Gastroesophageal sphincter (tissue), 4 donors: ENCODE data around the gene ASB16. TPM values are rescaled to one million over a fixed set of nuclear protein-coding genes. Genes with fewer than 3 reads are reported as not detected.

Source experiments
- ATAC-seq: fragments of 150-250 bp; one replicate; pipeline ENCODE4 v1.9.1; 2016; ENCODE audit warnings: mild to moderate bottlenecking, moderate library complexity
- H3K27ac ChIP-seq, 4 donors: fragments of 200-600 bp; sonication (generic) in 3 of 4; 1 replicate in 3 of 4; 2 replicates in 1 of 4; pipeline ENCODE4 v1.5.1; 2016 to 2019
- H3K27me3 ChIP-seq: fragments of 200-600 bp; sonication (generic); one replicate; pipeline ENCODE4 v1.5.1; 2019
- H3K36me3 ChIP-seq, 2 donors: fragments of 200-600 bp; sonication (generic); one replicate each; pipeline ENCODE4 v1.5.1; 2019; ENCODE audit warnings: control low read depth in 1 of 2
- H3K4me1 ChIP-seq, 3 donors: fragments of 200-600 bp; sonication (generic); 1 replicate in 2 of 3; 2 replicates in 1 of 3; pipeline ENCODE4 v1.5.1; 2016 to 2019; ENCODE audit warnings: control low read depth in 2 of 3
- H3K4me3 ChIP-seq, 2 donors: fragments of 200-600 bp; sonication (generic); one replicate each; pipeline ENCODE4 v1.5.1; 2019; ENCODE audit warnings: mild to moderate bottlenecking in 1 of 2, moderate library complexity in 1 of 2
- H3K9me3 ChIP-seq, 3 donors: fragments of 200-600 bp; sonication (generic); one replicate each; pipeline ENCODE4 v1.5.1; 2017 to 2019; ENCODE audit warnings: control low read depth in 2 of 3
- EP300 ChIP-seq: sonication (generic); formaldehyde crosslinking; IDR thresholded peaks from one replicate; pipeline ENCODE4 v1.6.1; 2017; ENCODE audit warnings: antibody characterized with exemption, mild to moderate bottlenecking
- POLR2A ChIP-seq, 2 donors: fragments of 450-650 bp; IDR thresholded peaks; one replicate each; pipeline ENCODE4 v1.6.1; 2017; ENCODE audit warnings: antibody characterized with exemption in 2 of 2, mild to moderate bottlenecking in 2 of 2, moderate library complexity in 1 of 2
- POLR2AphosphoS5 ChIP-seq: sonication (generic); formaldehyde crosslinking; IDR thresholded peaks from one replicate; pipeline ENCODE4 v1.6.1; 2017; ENCODE audit warnings: antibody characterized with exemption
- WGBS, 2 donors: methylation state at CpG; one replicate each; pipeline ENCODE4 v1.1.5; 2018; ENCODE audit warnings: low coverage in 1 of 2; 5-methylcytosine and 5-hydroxymethylcytosine counted together
- small RNA-seq, 4 donors: library from RNA; depleted of rRNA; stranded (forward); fragments of <200 nt; gene quantifications; one replicate each; pipeline ENCODE3, GENCODE V24; 2016
- total RNA-seq, 4 donors: library from RNA; depleted of rRNA; stranded (reverse); fragments of >200 nt; gene quantifications; one replicate each; pipeline ENCODE4 v1.1.0, GENCODE V29; 2016
- TF ChIP-seq, protein P1 (sequence below), 4 experiments: fragments of 200-600 bp in 2 of 4; fragments of 450-650 bp in 2 of 4; sonication (generic) in 1 of 4; IDR thresholded peaks; one replicate each; pipeline ENCODE4 v1.5.1; 2017 to 2019; ENCODE audit warnings: antibody characterized with exemption in 4 of 4, mild to moderate bottlenecking in 2 of 4, moderate library complexity in 2 of 4

The ASB16 gene
- total RNA-seq, 4 donors from 2014 or later, result 1.8 to 6.9 (median 3.9) TPM

DNA sequence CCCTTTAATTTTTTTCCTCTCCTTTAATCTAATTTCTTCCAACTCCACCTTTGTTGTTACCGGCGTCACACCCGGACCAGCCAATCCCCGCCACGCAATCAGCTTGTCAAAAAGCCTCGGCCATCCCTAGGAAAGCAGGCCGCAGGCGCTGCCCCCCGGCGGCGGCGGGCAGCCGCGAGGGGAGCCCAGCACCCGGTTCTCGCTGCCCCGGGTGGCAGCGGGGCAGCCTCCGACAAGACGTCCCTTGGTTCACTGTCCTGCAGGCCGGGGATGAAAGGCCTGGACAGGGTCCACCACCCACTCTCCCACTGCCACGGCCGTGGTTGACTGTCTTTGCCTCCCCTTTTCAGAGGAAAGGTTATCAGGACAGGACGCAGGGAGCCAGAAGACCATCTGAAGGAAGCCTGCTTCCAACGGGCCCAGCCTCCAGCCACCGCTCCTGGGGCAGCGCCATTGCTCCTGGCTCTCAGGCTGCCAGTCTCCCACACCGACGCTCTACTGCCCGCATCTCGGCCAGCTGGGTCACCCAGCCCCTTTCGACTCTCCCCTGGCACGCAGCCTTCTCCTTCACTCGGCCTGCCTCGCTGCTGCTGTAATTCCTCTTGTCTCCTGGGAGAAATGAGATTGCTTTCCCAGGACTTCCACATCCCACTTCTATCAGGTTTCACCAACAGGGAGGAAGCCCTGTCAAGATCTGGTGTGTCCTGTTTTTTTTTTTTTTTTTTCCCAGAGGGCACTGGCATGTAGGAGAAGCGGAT is 51.8 kb downstream of the ASB16 start:
- Histone ChIP-seq H3K27me3 (no peaks in the 10 kb centered on the region), H3K36me3 (peaks cover 0 to 2% of the 10 kb centered on the region in 2 donors), H3K4me3 (peak overlapping the region; percentile 48 to 64), H3K27ac (peak overlapping the region; percentile 79 to 100 (median 94)), H3K4me1 (peaks cover 7 to 41% (median 26%) of the 10 kb centered on the region in 3 donors), H3K9me3 (no peaks in the 10 kb centered on the region)
- TF ChIP-seq, protein P1, sequence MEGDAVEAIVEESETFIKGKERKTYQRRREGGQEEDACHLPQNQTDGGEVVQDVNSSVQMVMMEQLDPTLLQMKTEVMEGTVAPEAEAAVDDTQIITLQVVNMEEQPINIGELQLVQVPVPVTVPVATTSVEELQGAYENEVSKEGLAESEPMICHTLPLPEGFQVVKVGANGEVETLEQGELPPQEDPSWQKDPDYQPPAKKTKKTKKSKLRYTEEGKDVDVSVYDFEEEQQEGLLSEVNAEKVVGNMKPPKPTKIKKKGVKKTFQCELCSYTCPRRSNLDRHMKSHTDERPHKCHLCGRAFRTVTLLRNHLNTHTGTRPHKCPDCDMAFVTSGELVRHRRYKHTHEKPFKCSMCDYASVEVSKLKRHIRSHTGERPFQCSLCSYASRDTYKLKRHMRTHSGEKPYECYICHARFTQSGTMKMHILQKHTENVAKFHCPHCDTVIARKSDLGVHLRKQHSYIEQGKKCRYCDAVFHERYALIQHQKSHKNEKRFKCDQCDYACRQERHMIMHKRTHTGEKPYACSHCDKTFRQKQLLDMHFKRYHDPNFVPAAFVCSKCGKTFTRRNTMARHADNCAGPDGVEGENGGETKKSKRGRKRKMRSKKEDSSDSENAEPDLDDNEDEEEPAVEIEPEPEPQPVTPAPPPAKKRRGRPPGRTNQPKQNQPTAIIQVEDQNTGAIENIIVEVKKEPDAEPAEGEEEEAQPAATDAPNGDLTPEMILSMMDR (IDR thresholded peaks at IDR 0.05), result peak in 2 of 4 experiments; percentile 22 to 52
- peak; percentile 40 to 71 for TF ChIP-seq POLR2A (IDR thresholded peaks at IDR 0.05)
- TF ChIP-seq EP300, result no peak
- TF ChIP-seq POLR2AphosphoS5, result peak; percentile 3
- ATAC-seq, result peak; percentile 41
- WGBS, 2 donors, result 0% methylated on average over 9 of the region's 36 CpGs; no CpG with 5 or more reads in 1 of the 2 donors

DNA sequence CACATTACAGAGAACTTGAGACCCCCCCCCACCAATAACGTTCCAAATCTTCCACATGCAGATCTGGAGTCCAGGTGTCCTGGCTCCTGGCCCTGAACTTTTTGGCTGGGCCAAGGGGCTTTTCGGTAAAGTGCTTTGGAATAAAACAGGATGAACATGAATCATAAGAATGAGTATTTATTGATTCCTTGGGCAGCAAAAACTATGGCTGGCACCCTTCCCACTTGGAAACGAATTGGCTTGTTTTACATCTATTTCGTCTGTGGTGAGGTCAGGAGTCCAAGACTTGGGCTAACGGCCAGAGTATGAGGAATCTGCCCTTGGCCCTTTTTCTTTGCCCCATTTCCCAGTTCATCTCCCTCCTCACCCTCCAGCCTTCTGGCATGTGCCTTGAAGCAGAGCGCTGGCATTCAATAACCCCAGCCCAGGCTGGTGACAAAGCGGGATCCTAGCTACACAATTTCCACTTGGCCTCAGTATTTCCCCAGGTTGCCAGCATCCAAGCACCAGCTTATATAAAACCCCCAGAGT is 53.1 kb downstream of the ASB16 start:
- ATAC-seq, result no peak
- Histone ChIP-seq H3K9me3 (no peaks in the 10 kb centered on the region), H3K27me3 (no peaks in the 10 kb centered on the region), H3K27ac (peak overlapping the region in 3 of 4 donors; percentile 93 to 100 (median 96)), H3K4me3 (no peak overlapping the region), H3K4me1 (peaks cover 0 to 31% (median 17%) of the 10 kb centered on the region in 3 donors), H3K36me3 (no peaks in the 10 kb centered on the region)
- TF ChIP-seq, protein P1 (IDR thresholded peaks at IDR 0.05), result no peak
- no peak for TF ChIP-seq POLR2A (IDR thresholded peaks at IDR 0.05)
- TF ChIP-seq EP300, result no peak
- peak; percentile 49 for TF ChIP-seq POLR2AphosphoS5
- 30 to 33% methylated on average over 6 to 7 of the region's 7 CpGs for WGBS, 2 donors

Small RNA genes within 50 kb of the gene (small RNA-seq; reads per million reads assigned to genes)
- gene MIR6782, result 0 reads per million in 4 donors
- gene RNU6-131P, result 0 reads per million in 4 donors

Other genes with a start within 250 kb of the ASB16 start
- gene PPY, start 228.2 kb upstream of the ASB16 start, total RNA-seq, result not detected
- gene PYY, start 216.8 kb upstream of the ASB16 start, total RNA-seq, result not detected
- gene NAGS, start 166.1 kb upstream of the ASB16 start, total RNA-seq, result 1 to 10 TPM in 2 of 4 donors, under 1 TPM in 2; 0.62 to 3.0 (median 1.0) TPM
- 10 to 100 TPM; 27.6 to 39.8 (median 33.6) TPM for gene TMEM101, start 155.7 kb upstream of the ASB16 start, total RNA-seq
- 10 to 100 TPM; 33.3 to 53.0 (median 41.1) TPM for gene LSM12, start 104.0 kb upstream of the ASB16 start, total RNA-seq
- gene G6PC3, start 100.0 kb upstream of the ASB16 start, total RNA-seq, result 10 to 100 TPM; 22.1 to 27.5 (median 26.2) TPM
- 100 to 1,000 TPM in 2 of 4 donors, 10 to 100 TPM in 2; 78.1 to 152 (median 112) TPM for gene HDAC5, start 47.1 kb upstream of the ASB16 start, total RNA-seq
- gene HROB, start 28.8 kb upstream of the ASB16 start, total RNA-seq, result 1 to 10 TPM in 2 of 4 donors, under 1 TPM in 1, not detected in 1; 0.81 to 1.5 (median 1.3) TPM
- gene TMUB2, start 16.3 kb downstream of the ASB16 start, total RNA-seq, result 10 to 100 TPM; 28.3 to 36.1 (median 29.8) TPM
- gene ATXN7L3, start 29.2 kb downstream of the ASB16 start, total RNA-seq, result 10 to 100 TPM; 33.2 to 63.0 (median 49.0) TPM
- 10 to 100 TPM; 55.6 to 85.5 (median 60.4) TPM for gene UBTF, start 49.0 kb downstream of the ASB16 start, total RNA-seq
- under 1 TPM in 3 of 4 donors, not detected in 1; 0.08 to 0.54 (median 0.45) TPM for gene SLC4A1, start 97.4 kb downstream of the ASB16 start, total RNA-seq
- 1 to 10 TPM in 1 of 4 donors, under 1 TPM in 2, not detected in 1; 0.54 to 1.5 (median 0.69) TPM for gene RUNDC3A, start 137.9 kb downstream of the ASB16 start, total RNA-seq
- 10 to 100 TPM; 36.2 to 61.8 (median 49.2) TPM for gene SLC25A39, start 154.1 kb downstream of the ASB16 start, total RNA-seq
- gene GRN, start 174.6 kb downstream of the ASB16 start, total RNA-seq, result 100 to 1,000 TPM; 108 to 237 (median 182) TPM
- gene FAM171A2, start 193.1 kb downstream of the ASB16 start, total RNA-seq, result 1 to 10 TPM in 2 of 4 donors, under 1 TPM in 1, not detected in 1; 0.50 to 3.0 (median 2.3) TPM
- 1 to 10 TPM in 1 of 4 donors, under 1 TPM in 2, not detected in 1; 0.31 to 1.2 (median 0.45) TPM for gene ITGA2B, start 218.9 kb downstream of the ASB16 start, total RNA-seq